ENCODE measurements around the gene PRPF4.
A peak's percentile ranks its signal among the peaks of the same experiment; 100 is the strongest.

PRPF4 gene

DNA sequence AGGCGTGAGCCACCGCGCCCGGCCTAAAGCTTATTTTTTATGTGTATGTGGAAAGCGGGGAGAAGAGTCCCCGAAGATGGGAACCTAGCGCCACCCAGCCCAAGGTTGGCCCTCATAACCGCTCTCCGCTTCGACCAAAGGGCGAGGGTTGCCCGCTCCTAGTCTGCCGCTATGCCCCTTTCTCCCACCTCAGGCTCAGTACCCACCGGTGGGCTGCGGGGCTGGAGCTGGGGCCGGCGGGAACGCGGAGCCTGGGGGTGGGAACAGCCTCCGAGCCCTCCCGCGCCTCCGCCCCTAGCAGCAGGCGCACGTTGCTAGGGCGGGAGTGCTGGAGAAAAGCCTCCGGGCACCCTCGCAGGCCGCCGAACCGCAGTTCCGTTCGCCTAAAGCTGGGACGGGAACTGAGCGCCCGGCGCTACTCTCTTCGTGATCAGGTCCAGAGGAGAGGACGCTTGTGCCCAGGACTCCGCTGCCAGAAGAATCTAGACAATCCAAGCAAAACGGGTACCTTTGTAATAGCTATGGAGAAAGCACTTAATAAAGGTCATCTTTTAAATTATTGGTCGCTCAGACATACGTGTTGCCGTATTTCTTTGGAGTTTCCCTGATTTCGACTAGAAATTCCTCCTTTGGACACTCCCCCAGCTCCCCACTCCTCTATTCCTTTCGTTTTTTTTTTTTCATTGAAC lies 64.7 kb downstream of the PRPF4 start, which contains the start of gene WDR31:
Gene WDR31 (minus strand): TSS at position 265 of the 689 bp plus-strand sequence. CDS start 8,253 bp downstream, outside the sequence.
- in situ Hi-C loops (cut with MboI; ENCODE audit: low sequenced_read_pairs): no loop called here
- Histone ChIP-seq H3K4me3 (peak within 1 kb of the TSS; percentile 72), H3K27me3 (ENCODE audit: low read depth) (no peaks in the 10 kb centered on the region), H3K9me3 (no peaks in the 10 kb centered on the region), H3K4me1 (peaks cover 11% of the 10 kb centered on the region), H3K36me3 (replicated peaks) (no peaks in the 10 kb centered on the region)
- peak; percentile 85 to 91 for DNase-seq (ENCODE audit: low spot score in 2 of 2)

DNA sequence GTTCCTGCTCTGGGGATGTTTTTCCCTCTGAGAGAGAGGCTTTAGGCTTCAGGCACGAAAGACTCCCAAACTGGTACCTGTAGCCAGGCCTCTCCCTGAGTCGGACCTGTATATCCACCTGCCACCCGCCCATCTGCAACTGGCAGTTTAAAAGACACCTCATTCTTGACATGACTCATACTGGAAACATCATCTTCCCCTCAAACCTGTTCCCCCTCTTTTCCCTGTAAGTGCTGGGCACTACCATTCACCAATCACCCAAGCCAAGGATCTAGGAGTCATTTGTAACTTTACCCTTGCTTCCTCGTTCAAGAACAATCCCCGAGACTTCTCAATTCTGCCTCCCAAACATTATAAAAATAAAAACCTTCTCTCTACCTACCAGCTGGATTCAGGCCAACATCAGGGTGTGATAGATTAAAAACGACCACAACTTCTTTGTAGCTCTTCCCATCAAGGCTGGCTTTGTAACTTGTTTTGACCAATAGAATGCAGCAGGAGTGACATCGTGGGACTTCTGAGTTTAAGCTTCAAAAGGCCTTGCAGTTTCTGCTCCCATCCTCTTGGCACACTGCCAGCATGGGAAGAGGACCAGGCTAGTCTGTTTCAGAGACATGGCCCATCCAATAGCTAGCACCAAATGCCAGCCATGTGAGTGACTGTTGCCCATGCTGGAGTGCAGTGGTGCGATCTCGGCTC lies 66.4 kb downstream of the PRPF4 start:
- Histone ChIP-seq H3K36me3 (replicated peaks) (no peaks in the 10 kb centered on the region), H3K9me3 (no peaks in the 10 kb centered on the region), H3K4me3 (no peak overlapping the region), H3K27me3 (ENCODE audit: low read depth) (no peaks in the 10 kb centered on the region), H3K4me1 (peaks cover 5% of the 10 kb centered on the region; the same call in 1 of the 2 replicates)
- no peak for DNase-seq (ENCODE audit: low spot score in 2 of 2)
- in situ Hi-C loops (cut with MboI; ENCODE audit: low sequenced_read_pairs): no loop called here
